GM13976 (cell line): Measurements from ENCODE around the gene PSMG4.

Experiments used
- DNase-seq: peaks from one replicate; pipeline ENCODE4 v3.0.0; 2012; ENCODE audit warnings: low spot score
- in situ Hi-C: fragments of 300-500 bp; cut with MboI; formaldehyde crosslinking; loops from one replicate; pipeline ENCODE4 v1.12.0; 2022; ENCODE audit warnings: low sequenced_read_pairs, mixed read lengths, inconsistent platforms; ENCODE audit not compliant: unreplicated experiment
- TF ChIP-seq, protein P1 (sequence below): IDR thresholded peaks from 2 replicates; pipeline ENCODE4 v1.5.1; 2012; ENCODE audit warnings: borderline replicate concordance, mild to moderate bottlenecking; ENCODE audit not compliant: insufficient read depth; ENCODE audit errors: extremely low read depth, missing control alignments, control extremely low read depth

The PSMG4 gene

DNA sequence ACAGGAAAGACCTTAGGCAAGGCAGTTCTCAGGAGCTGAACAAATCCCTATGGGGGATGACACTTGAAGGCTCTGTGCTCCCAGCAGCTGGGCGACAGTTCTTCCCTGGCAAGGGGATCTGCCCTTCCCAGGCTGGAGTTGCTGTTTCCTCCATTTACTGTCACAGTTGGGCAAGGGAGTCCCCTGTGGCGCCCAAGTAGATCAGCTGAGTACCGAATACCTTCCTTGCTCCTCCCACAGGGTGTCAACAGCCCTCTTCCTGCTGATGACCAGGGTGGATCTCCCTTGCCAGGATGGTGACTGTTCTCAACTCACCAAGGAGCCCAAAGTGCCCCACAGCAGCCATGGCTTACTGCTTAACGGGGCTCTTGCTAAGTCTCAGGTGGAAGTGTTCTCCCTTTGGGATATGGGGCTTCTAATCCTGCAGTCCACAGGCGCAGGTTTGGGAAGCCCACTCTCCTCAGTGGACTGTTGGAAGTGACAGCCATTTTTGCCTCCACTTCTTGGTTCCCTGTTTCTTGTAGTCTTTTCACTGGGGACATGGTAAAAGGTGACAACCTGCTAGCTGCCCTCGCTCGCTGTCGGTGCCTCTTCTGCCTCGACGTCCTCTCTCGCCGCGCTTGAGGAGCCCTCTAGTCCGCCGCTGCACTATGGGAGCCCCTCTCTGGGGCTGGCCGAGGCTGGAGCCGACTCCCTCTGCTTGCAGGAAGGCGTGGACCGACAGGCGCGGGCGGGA lies 5.7 kb upstream of the PSMG4 start:
- in situ Hi-C loops = loop anchor here (5.0 kb wide), 1 partner anchor 126 kb away; no protein-coding TSS in a partner anchor
- no peak for DNase-seq

DNA sequence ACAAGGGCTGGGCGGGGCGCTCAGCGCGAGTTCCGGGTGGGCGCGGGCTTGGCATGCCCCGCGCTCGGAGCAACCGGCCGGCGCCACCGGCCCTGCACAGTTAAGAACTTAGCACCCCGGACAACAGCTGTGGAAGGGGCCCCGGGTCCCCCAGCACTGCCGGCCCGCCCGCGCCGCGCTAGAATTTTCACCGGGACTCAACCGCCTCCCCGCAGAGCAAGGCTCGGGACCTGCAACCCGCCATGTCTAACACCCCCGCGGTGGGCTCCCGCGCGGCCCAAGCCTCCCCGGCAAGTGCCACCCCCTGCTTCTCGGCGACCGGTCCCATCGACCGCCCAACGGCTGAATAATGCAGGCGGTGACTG lies 5.2 kb upstream of the PSMG4 start:
- TF ChIP-seq, protein P1, sequence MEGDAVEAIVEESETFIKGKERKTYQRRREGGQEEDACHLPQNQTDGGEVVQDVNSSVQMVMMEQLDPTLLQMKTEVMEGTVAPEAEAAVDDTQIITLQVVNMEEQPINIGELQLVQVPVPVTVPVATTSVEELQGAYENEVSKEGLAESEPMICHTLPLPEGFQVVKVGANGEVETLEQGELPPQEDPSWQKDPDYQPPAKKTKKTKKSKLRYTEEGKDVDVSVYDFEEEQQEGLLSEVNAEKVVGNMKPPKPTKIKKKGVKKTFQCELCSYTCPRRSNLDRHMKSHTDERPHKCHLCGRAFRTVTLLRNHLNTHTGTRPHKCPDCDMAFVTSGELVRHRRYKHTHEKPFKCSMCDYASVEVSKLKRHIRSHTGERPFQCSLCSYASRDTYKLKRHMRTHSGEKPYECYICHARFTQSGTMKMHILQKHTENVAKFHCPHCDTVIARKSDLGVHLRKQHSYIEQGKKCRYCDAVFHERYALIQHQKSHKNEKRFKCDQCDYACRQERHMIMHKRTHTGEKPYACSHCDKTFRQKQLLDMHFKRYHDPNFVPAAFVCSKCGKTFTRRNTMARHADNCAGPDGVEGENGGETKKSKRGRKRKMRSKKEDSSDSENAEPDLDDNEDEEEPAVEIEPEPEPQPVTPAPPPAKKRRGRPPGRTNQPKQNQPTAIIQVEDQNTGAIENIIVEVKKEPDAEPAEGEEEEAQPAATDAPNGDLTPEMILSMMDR = no peak
- in situ Hi-C loops = loop anchor here (5.0 kb wide), 1 partner anchor 126 kb away; no protein-coding TSS in a partner anchor
- DNase-seq = no peak

More for the DNA sequence above, 5.7 kb upstream of the PSMG4 start:
- TF ChIP-seq, protein P1 = no peak

DNA sequence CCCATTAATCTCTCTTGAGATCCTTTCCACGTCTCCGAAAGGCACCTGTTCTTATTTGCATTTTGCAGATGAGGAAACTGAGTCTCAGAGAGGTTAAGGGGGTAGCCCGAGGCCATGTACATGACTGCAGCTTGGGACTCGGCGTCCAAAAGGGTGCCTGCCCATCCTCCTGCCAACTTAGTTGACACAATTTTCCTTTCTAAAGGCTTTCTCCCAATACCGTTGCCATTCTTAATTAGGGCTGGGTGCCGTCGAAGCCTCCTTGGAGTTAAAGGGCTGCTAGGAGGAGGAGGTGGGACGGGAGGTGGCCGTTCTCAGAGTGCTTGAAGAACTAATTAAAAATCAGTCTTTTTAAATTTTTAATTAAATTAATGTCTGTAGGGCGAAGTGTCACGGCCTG lies 546 bp upstream of the PSMG4 start:
- TF ChIP-seq, protein P1 = no peak
- DNase-seq = no peak
- in situ Hi-C loops = no loop called here

DNA sequence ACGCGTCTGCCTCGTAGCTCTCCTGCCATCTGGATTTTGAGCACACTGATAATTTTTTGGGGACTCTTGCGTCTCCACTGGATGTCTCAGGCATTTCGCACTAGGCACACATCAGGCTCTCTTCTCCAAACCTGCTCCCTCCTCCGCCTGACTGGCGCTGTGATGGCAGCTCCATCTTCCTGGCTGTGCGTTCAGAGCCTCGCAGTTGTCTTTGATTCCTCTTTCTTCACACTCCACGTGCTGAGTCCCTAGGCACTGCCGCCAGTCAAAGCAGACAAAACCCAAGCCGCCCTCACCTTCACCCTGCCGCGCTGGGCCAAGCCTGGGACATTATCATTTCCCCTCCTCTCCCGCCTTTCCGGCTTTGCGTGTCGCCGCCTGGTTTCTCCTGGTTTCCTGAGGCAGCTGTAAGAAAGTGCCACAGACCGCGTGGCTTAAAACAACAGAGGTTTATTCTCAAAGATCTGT lies 778 bp downstream of the PSMG4 start:
- no peak for DNase-seq
- TF ChIP-seq, protein P1 = no peak
- in situ Hi-C loops = no loop called here

DNA sequence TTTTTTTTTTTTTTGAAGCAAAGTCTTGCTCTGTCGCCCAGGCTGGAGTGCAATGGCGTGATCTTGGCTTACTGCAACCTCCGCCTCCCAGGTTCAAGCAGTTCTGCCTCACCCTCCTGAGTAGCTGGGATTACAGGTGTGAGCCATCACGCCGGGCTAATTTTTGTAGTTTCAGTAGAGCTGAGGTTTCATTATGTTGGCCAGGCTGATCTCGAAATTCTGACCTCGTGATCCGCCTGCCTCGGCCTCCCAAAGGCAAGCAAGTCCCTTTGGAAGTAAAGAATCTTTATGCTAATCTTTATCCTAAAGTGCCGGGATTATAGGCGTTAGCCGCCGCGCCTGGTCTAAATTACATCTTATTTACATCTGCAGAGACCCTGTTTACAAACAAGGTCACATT lies 1.5 kb downstream of the PSMG4 start:
- DNase-seq = no peak
- TF ChIP-seq, protein P1 = no peak
- in situ Hi-C loops = no loop called here

DNA sequence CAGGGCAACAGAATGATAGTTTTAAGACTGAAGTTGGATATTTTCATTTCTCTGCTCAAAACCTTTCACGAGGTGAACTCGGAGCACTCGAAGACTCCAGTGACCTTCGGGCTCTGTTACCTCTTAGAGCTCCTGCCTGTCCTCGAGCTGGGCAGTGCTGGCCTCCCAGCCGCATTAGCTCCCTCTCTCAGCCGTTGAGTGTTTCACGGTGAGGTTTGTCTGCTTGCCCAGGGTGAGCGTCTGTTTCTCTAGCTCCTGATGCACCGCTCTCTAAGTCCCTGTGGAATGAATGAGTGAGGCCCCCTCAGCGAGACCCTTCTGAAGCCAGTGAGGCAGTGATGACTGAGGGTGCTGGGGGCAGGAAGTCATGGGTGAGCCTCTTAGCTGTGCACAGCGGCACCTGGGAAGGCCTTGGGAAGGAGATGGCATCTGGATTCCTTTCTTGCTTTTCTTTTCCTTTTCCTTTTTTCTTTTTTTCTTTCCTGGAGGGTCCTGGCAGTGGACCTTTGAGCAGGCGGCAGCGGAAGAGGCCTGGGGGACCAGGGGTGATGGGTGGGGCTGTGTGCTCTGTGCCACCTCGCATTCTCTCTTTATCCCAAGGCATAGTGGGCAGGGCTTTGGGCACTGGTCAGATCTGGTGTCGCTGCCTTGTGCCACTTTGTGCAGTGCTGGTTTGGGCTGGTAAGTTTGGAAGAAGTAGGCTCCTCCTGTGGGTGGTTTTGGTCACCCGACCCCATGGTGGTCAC lies 2.2 kb downstream of the PSMG4 start:
- in situ Hi-C loops = no loop called here
- TF ChIP-seq, protein P1 = no peak
- no peak for DNase-seq
